Breast epithelium (tissue), 3 donors: ENCODE data around the gene SYT1.

Experiments
- POLR2A ChIP-seq: fragments of 450-650 bp; IDR thresholded peaks from one replicate; pipeline ENCODE4 v1.6.1; 2016; ENCODE audit warnings: antibody characterized with exemption, mild to moderate bottlenecking, moderate library complexity
- POLR2AphosphoS5 ChIP-seq, 3 donors: sonication (generic); formaldehyde crosslinking; IDR thresholded peaks; one replicate each; pipeline ENCODE4 v1.6.1; 2017; ENCODE audit warnings: antibody characterized with exemption in 3 of 3
- TF ChIP-seq, protein P1 (sequence below), 3 donors: fragments of 450-650 bp; IDR thresholded peaks; one replicate each; pipeline ENCODE4 v1.5.1; 2016 to 2017; ENCODE audit warnings: antibody characterized with exemption in 3 of 3, mild to moderate bottlenecking in 3 of 3, moderate library complexity in 3 of 3

DNA sequence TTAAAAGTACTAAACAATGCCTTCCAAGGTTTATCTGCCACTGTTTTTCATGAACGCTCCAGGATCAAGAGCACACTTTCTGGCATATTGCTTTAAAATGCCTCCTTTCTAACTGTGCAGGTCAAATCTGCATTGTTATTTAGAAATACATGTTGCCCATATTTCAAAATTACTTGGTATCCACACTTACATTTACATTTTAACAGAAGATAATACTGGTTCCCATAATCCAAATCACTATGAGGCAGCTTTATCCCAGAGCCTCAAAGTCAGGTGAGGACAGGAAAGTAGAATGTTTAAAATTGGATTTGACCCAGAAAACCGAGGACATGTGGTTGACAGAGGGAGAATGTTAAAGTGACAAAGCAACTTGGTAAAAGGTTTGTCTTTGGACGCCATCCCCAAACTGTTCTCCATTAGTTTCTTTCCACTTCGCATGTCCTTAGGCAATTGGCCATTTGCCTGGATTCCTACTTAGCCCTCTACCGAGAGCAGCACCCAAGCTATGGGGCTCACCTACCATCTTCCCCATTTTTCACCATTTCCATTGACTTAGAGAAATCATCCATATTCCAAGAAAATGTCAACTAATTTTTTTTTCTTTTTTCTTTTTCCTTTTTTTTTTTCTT is 473.2 kb downstream of the SYT1 start:
- TF ChIP-seq, protein P1, sequence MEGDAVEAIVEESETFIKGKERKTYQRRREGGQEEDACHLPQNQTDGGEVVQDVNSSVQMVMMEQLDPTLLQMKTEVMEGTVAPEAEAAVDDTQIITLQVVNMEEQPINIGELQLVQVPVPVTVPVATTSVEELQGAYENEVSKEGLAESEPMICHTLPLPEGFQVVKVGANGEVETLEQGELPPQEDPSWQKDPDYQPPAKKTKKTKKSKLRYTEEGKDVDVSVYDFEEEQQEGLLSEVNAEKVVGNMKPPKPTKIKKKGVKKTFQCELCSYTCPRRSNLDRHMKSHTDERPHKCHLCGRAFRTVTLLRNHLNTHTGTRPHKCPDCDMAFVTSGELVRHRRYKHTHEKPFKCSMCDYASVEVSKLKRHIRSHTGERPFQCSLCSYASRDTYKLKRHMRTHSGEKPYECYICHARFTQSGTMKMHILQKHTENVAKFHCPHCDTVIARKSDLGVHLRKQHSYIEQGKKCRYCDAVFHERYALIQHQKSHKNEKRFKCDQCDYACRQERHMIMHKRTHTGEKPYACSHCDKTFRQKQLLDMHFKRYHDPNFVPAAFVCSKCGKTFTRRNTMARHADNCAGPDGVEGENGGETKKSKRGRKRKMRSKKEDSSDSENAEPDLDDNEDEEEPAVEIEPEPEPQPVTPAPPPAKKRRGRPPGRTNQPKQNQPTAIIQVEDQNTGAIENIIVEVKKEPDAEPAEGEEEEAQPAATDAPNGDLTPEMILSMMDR (IDR thresholded peaks at IDR 0.05) = no peak
- TF ChIP-seq POLR2AphosphoS5 (IDR thresholded peaks at IDR 0.05) (no peak), POLR2A (no peak)
